Measurements from ENCODE around the gene TNFRSF14. TPM values are rescaled to one million over a fixed set of nuclear protein-coding genes. Genes with fewer than 3 reads are reported as not detected.
A peak's percentile ranks its signal among the peaks of the same experiment; 100 is the strongest.

Gene TNFRSF14
- total and polyA plus RNA-seq, 2 experiments from 2014 or later = 0.24 to 0.75 TPM

- Histone ChIP-seq H3K4me3 (no peak overlapping the region), H3K36me3 (no peaks in the 10 kb centered on the region), H3K9me3 (ENCODE audit: low read depth) (no peaks in the 10 kb centered on the region), H3K27ac (no peak overlapping the region), H3K4me1 (ENCODE audit: low read depth) (no peaks in the 10 kb centered on the region), H3K27me3 (no peaks in the 10 kb centered on the region)
- no peak for TF ChIP-seq CTCF (IDR thresholded peaks at IDR 0.05; ENCODE audit: low read depth, low read length)
- DNase-seq (ENCODE audit: low read depth in 1 of 2, low spot score in 1 of 2) = no peak
These were observed 22.6 kb downstream of the TNFRSF14 start for GRCh38 chr1:2578758-2579118.

GRCh38 chr1:2580691-2581090, 24.5 kb downstream of the TNFRSF14 start:
- Histone ChIP-seq H3K4me3 (no peak overlapping the region), H3K27me3 (no peaks in the 10 kb centered on the region), H3K9me3 (ENCODE audit: low read depth) (no peaks in the 10 kb centered on the region), H3K27ac (no peak overlapping the region), H3K36me3 (no peaks in the 10 kb centered on the region), H3K4me1 (ENCODE audit: low read depth) (peaks cover 7% of the 10 kb centered on the region)
- no peak for TF ChIP-seq CTCF (IDR thresholded peaks at IDR 0.05; ENCODE audit: low read depth, low read length)
- DNase-seq (ENCODE audit: low read depth in 1 of 2, low spot score in 1 of 2) = no peak

- TF ChIP-seq CTCF (IDR thresholded peaks at IDR 0.05; ENCODE audit: low read depth, low read length) = no peak
- DNase-seq (ENCODE audit: low read depth in 1 of 2, low spot score in 1 of 2) = peak in 1 of 2 donors; percentile 19
- Histone ChIP-seq H3K4me1 (ENCODE audit: low read depth) (peaks cover 8% of the 10 kb centered on the region), H3K4me3 (no peak overlapping the region), H3K36me3 (no peaks in the 10 kb centered on the region), H3K27ac (no peak overlapping the region), H3K27me3 (no peaks in the 10 kb centered on the region), H3K9me3 (ENCODE audit: low read depth) (no peaks in the 10 kb centered on the region)
These were observed 26.2 kb downstream of the TNFRSF14 start for GRCh38 chr1:2582391-2582790.

- Histone ChIP-seq H3K4me3 (no peak overlapping the region), H3K9me3 (ENCODE audit: low read depth) (no peaks in the 10 kb centered on the region), H3K36me3 (no peaks in the 10 kb centered on the region), H3K4me1 (ENCODE audit: low read depth) (peaks cover 11% of the 10 kb centered on the region), H3K27ac (no peak overlapping the region), H3K27me3 (no peaks in the 10 kb centered on the region)
- TF ChIP-seq CTCF (IDR thresholded peaks at IDR 0.05; ENCODE audit: low read depth, low read length) = no peak
- no peak for DNase-seq (ENCODE audit: low read depth in 1 of 2, low spot score in 1 of 2)
These were observed 27.2 kb downstream of the TNFRSF14 start for GRCh38 chr1:2583331-2583791.

- Histone ChIP-seq H3K4me1 (ENCODE audit: low read depth) (peaks cover 11% of the 10 kb centered on the region), H3K27ac (no peak overlapping the region), H3K27me3 (no peaks in the 10 kb centered on the region), H3K9me3 (ENCODE audit: low read depth) (no peaks in the 10 kb centered on the region), H3K4me3 (no peak overlapping the region), H3K36me3 (no peaks in the 10 kb centered on the region)
- DNase-seq (ENCODE audit: low read depth in 1 of 2, low spot score in 1 of 2) = peak in 1 of 2 donors; percentile 24
- no peak for TF ChIP-seq CTCF (IDR thresholded peaks at IDR 0.05; ENCODE audit: low read depth, low read length)
These were observed 27.7 kb downstream of the TNFRSF14 start for GRCh38 chr1:2583871-2584351.
